Nephron progenitor cell (in vitro differentiated cells): ENCODE measurements around the gene FAM13A.

ENCODE experiments used
- DNase-seq: peaks from one replicate; pipeline ENCODE4 v3.0.0; 2021
- H3K27ac Mint-ChIP-seq: 2 replicates; pipeline ENCODE4 v1.8.0; 2021; ENCODE audit warnings: mild to moderate bottlenecking, moderate library complexity, mixed read lengths
- H3K27me3 Mint-ChIP-seq: 2 replicates; pipeline ENCODE4 v1.8.0; 2021; ENCODE audit warnings: mild to moderate bottlenecking, low read depth, mixed read lengths; ENCODE audit not compliant: poor library complexity
- H3K36me3 Mint-ChIP-seq: 2 replicates; pipeline ENCODE4 v1.8.0; 2021; ENCODE audit warnings: low read depth, mixed read lengths
- H3K4me1 Mint-ChIP-seq: 2 replicates; pipeline ENCODE4 v1.8.0; 2021; ENCODE audit warnings: mixed read lengths
- H3K4me3 Mint-ChIP-seq: 2 replicates; pipeline ENCODE4 v1.8.0; 2021; ENCODE audit warnings: mild to moderate bottlenecking, moderate library complexity, mixed read lengths
- H3K9me3 Mint-ChIP-seq: 2 replicates; pipeline ENCODE4 v1.8.0; 2021; ENCODE audit warnings: mild to moderate bottlenecking, moderate library complexity, mixed read lengths
- CTCF ChIP-seq: fragments of 200-600 bp; sonication (generic); IDR thresholded peaks from 2 replicates; pipeline ENCODE4 v1.5.0; 2021; ENCODE audit warnings: antibody characterized with exemption

FAM13A gene

GRCh38 chr4:88705223-88705622 is 351.8 kb downstream of the FAM13A start:
- DNase-seq: no peak
- Mint-ChIP-seq H3K4me1 (peaks cover 16% of the 10 kb centered on the region), H3K36me3 (no peaks in the 10 kb centered on the region), H3K9me3 (no peaks in the 10 kb centered on the region), H3K4me3 (no peak overlapping the region), H3K27ac (no peak overlapping the region), H3K27me3 (peaks cover 5% of the 10 kb centered on the region)
- TF ChIP-seq CTCF: no peak

GRCh38 chr4:88702782-88703181 is 354.2 kb downstream of the FAM13A start:
- Mint-ChIP-seq H3K4me3 (no peak overlapping the region), H3K9me3 (no peaks in the 10 kb centered on the region), H3K4me1 (peaks cover 14% of the 10 kb centered on the region), H3K27me3 (peaks cover 3% of the 10 kb centered on the region), H3K36me3 (peaks cover 5% of the 10 kb centered on the region), H3K27ac (no peak overlapping the region)
- no peak for TF ChIP-seq CTCF
- DNase-seq: no peak

DNA sequence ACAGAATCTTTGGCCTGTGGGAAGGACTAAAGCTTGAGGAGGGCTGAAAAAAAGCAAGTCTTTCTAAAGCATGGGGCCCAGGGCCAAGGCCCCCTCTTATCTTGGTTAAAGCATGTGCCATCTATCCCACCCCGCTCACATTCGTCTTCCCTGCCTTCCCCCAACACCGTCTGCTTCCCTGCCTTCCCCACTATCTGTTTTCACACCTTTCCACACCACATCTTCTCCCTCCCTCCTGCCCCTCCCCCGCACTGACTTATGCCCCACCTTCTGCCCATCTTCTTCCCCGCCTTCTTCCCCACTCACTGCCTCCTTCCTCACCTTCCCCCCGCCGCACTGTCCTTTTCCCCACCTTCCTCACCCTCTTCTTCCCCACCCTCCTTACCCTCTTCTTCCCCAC is 358.5 kb downstream of the FAM13A start:
- H3K27ac Mint-ChIP-seq: no peak overlapping the region
- peaks cover 11% of the 10 kb centered on the region for H3K4me1 Mint-ChIP-seq
- peaks cover 4% of the 10 kb centered on the region for H3K27me3 Mint-ChIP-seq
- no peak for DNase-seq
- no peak overlapping the region for H3K4me3 Mint-ChIP-seq
- no peak for TF ChIP-seq CTCF
- H3K9me3 Mint-ChIP-seq: no peaks in the 10 kb centered on the region
- H3K36me3 Mint-ChIP-seq: peaks cover 5% of the 10 kb centered on the region

DNA sequence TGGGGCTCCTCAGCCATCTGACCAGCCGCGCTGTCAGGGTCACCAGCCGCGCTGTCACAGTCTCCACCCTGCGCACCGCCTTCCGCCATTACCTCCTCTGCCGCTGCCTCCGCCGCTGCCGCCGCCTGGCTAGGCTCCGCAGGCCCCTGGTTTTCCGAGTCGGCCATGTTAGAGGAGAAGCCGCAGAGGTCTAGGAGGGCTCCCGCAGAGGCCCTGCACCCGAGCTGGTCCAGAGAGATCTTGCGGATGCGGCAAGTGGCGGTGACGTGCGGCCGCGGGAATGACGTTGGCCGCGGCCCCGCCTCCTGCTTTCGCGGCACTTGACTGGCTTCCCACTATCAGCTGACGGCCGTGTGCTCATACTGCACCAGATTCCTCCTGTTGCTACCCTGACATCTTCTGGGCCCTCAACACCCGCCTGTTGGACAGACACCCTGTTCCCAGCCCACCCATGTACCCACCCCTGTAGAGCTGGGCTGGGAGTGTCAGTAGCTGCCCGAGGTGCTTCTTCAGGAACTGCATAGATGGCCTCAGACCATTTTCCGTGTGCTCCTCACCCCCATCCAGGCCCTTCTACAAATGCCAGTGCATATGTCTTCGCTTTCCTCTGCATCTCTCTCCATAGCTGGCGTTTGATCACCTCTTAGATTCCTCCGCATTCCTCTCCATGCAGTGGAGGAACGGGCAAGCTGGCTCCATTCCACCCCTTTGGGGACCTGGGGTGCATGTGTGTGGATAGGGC is 359.2 kb downstream of the FAM13A start, which contains the start of gene NAP1L5:
Gene NAP1L5, minus strand, starts transcription at position 242 of the 742 bp plus-strand sequence. Its CDS starts 75 bp downstream, at position 167.
- Mint-ChIP-seq H3K36me3 (peaks cover 5% of the 10 kb centered on the region), H3K9me3 (no peaks in the 10 kb centered on the region), H3K27me3 (peaks cover 4% of the 10 kb centered on the region), H3K27ac (no peak within 1 kb of the TSS), H3K4me1 (peaks cover 11% of the 10 kb centered on the region), H3K4me3 (peak within 1 kb of the TSS; percentile 90)
- DNase-seq: peak; percentile 56
- no peak for TF ChIP-seq CTCF

DNA sequence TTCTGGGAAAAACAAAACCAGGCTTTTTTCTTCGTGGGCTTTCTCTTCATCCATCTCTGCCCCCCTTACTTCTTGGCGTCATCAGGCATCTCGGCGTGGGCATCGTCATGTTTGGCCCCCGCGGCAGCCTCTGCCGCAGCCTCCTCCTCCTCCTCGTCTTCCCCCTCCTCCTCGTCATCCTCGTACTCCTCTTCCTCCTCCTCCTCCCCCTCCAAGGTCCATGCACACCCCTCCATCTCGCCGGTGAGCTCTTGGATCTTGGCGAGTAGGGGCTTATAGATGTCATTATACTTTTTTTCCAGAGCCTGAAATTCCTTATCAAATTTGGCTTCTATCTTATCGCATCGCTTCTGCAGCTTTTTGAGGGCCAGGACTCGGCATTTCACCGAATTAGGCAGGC is 359.8 kb downstream of the FAM13A start:
- Mint-ChIP-seq H3K27me3 (peaks cover 4% of the 10 kb centered on the region), H3K27ac (no peak overlapping the region), H3K4me3 (peak overlapping the region; percentile 90), H3K9me3 (no peaks in the 10 kb centered on the region), H3K36me3 (peaks cover 5% of the 10 kb centered on the region), H3K4me1 (peaks cover 11% of the 10 kb centered on the region)
- TF ChIP-seq CTCF: no peak
- DNase-seq: no peak

DNA sequence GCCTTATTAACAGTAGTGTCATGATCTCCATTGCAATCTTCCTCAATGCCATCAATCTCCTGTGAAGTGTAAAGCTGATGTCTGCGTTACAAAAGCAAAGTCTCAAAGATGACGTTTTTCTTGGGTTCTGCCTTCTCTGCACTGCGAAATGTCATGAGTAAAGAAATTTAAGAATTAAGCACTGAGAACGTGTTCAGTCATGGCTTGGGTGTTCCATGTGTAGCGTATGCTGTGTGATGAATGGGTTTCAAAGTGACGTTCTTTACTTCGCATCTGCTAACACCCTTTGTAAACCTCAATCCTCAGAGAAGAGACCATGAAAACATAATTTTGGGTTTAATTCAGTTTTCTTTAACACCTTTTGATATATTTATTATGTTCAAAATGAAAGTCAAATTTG is 360.4 kb downstream of the FAM13A start:
- Mint-ChIP-seq H3K27ac (no peak overlapping the region), H3K9me3 (no peaks in the 10 kb centered on the region), H3K27me3 (peaks cover 4% of the 10 kb centered on the region), H3K36me3 (peaks cover 5% of the 10 kb centered on the region), H3K4me3 (peak overlapping the region; percentile 90), H3K4me1 (peaks cover 11% of the 10 kb centered on the region)
- no peak for TF ChIP-seq CTCF
- no peak for DNase-seq
